MM.1S (cell line): ENCODE data around the gene NDEL1.

ENCODE experiments used
- DNase-seq: peaks from one replicate; pipeline ENCODE4 v3.0.0-alpha.2; 2015
- H2AFZ ChIP-seq: fragments of 300-600 bp; sonication (generic); 2 replicates; pipeline ENCODE4 v1.6.0; 2016; ENCODE audit warnings: antibody characterized with exemption, low read length
- H3F3A ChIP-seq: fragments of 300-600 bp; sonication (generic); 2 replicates; pipeline ENCODE4 v1.6.1; 2016; ENCODE audit warnings: mild to moderate bottlenecking, antibody characterized with exemption, low read length, moderate library complexity, mixed read lengths; ENCODE audit not compliant: insufficient read depth
- H3K27ac ChIP-seq: fragments of 300-600 bp; sonication (generic); 2 replicates; pipeline ENCODE4 v1.5.1; 2016; ENCODE audit warnings: mild to moderate bottlenecking, low read length
- H3K27me3 ChIP-seq: fragments of 300-600 bp; sonication (generic); replicated peaks from 2 replicates; pipeline ENCODE4 v1.6.0; 2016; ENCODE audit warnings: low read length; ENCODE audit not compliant: insufficient read depth
- H3K36me3 ChIP-seq: fragments of 300-600 bp; sonication (generic); replicated peaks from 2 replicates; pipeline ENCODE4 v1.6.1; 2016; ENCODE audit warnings: mild to moderate bottlenecking, low read length, mixed read lengths; ENCODE audit not compliant: insufficient read depth
- H3K4me1 ChIP-seq: fragments of 300-600 bp; sonication (generic); 2 replicates; pipeline ENCODE4 v1.6.1; 2016; ENCODE audit warnings: low read length, mixed read lengths
- H3K4me2 ChIP-seq: fragments of 300-600 bp; sonication (generic); 2 replicates; pipeline ENCODE4 v1.6.0; 2016; ENCODE audit warnings: low read depth, low read length
- H3K4me3 ChIP-seq: fragments of 300-600 bp; sonication (generic); 2 replicates; pipeline ENCODE4 v1.5.1; 2016; ENCODE audit warnings: low read length, mixed read lengths
- H3K79me2 ChIP-seq: fragments of 300-600 bp; sonication (generic); 2 replicates; pipeline ENCODE4 v1.6.1; 2016; ENCODE audit warnings: mixed run types, low read length, mixed read lengths
- H3K9ac ChIP-seq: fragments of 300-600 bp; sonication (generic); 2 replicates; pipeline ENCODE4 v1.6.1; 2016; ENCODE audit warnings: low read length, mixed read lengths
- H3K9me2 ChIP-seq: fragments of 300-600 bp; sonication (generic); replicated peaks from 2 replicates; pipeline ENCODE4 v1.6.1; 2016; ENCODE audit warnings: mild to moderate bottlenecking, low read length, mixed read lengths; ENCODE audit not compliant: insufficient read depth
- H3K9me3 ChIP-seq: fragments of 300-600 bp; sonication (generic); replicated peaks from 2 replicates; pipeline ENCODE4 v1.6.1; 2016; ENCODE audit warnings: mild to moderate bottlenecking, low read length, mixed read lengths; ENCODE audit not compliant: insufficient read depth
- H4K20me1 ChIP-seq: fragments of 300-600 bp; sonication (generic); 2 replicates; pipeline ENCODE4 v1.6.1; 2016; ENCODE audit warnings: mild to moderate bottlenecking, low read length, moderate library complexity, mixed read lengths; ENCODE audit not compliant: insufficient read depth
- EZH2 ChIP-seq: fragments of 300-600 bp; sonication (generic); optimal IDR thresholded peaks from 2 replicates; pipeline ENCODE3; 2017; ENCODE audit warnings: low read depth, mild to moderate bottlenecking, antibody characterized with exemption, low read length, mixed read lengths
- EZH2phosphoT487 ChIP-seq: fragments of 300-600 bp; sonication (generic); IDR thresholded peaks from 2 replicates; pipeline ENCODE4 v1.6.1; 2018; ENCODE audit warnings: antibody characterized with exemption, low read length
- TF ChIP-seq, protein P1 (sequence below): fragments of 300-600 bp; sonication (generic); IDR thresholded peaks from 2 replicates; pipeline ENCODE4 v1.5.1; 2016; ENCODE audit warnings: antibody characterized with exemption, low read length, mixed read lengths

Gene NDEL1

DNA sequence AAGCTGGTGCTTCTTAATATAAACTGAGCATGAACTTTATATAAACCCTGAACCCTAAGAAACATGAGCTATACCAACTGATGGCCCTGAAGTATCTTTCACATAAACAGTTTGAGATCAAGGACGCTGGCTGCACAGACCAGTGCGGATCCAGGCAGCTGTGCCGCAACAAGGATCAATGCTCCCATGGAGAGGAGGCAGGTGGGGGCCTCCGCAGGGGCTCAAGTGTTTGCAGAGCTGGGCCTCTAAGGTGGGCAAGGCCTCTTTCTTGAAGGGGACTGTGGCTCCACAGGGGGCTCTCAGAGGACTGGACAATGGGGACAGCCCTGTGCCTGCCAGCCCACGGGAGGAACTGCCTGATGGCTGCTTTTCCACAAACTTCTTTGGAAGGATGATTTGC lies 46.0 kb downstream of the NDEL1 start:
- Histone ChIP-seq H3K9me3 (no peaks in the 10 kb centered on the region), H2AFZ (no peak overlapping the region), H3F3A (no peaks in the 10 kb centered on the region), H3K79me2 (no peaks in the 10 kb centered on the region), H3K27ac (no peak overlapping the region), H3K27me3 (no peaks in the 10 kb centered on the region), H4K20me1 (no peaks in the 10 kb centered on the region), H3K9ac (no peak overlapping the region), H3K36me3 (peaks cover 8% of the 10 kb centered on the region), H3K4me2 (no peak overlapping the region), H3K4me1 (no peaks in the 10 kb centered on the region), H3K4me3 (no peak overlapping the region), H3K9me2 (no peaks in the 10 kb centered on the region)
- no peak for TF ChIP-seq EZH2phosphoT487
- TF ChIP-seq, protein P1, sequence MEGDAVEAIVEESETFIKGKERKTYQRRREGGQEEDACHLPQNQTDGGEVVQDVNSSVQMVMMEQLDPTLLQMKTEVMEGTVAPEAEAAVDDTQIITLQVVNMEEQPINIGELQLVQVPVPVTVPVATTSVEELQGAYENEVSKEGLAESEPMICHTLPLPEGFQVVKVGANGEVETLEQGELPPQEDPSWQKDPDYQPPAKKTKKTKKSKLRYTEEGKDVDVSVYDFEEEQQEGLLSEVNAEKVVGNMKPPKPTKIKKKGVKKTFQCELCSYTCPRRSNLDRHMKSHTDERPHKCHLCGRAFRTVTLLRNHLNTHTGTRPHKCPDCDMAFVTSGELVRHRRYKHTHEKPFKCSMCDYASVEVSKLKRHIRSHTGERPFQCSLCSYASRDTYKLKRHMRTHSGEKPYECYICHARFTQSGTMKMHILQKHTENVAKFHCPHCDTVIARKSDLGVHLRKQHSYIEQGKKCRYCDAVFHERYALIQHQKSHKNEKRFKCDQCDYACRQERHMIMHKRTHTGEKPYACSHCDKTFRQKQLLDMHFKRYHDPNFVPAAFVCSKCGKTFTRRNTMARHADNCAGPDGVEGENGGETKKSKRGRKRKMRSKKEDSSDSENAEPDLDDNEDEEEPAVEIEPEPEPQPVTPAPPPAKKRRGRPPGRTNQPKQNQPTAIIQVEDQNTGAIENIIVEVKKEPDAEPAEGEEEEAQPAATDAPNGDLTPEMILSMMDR: no peak
- TF ChIP-seq EZH2: no peak
- no peak for DNase-seq

DNA sequence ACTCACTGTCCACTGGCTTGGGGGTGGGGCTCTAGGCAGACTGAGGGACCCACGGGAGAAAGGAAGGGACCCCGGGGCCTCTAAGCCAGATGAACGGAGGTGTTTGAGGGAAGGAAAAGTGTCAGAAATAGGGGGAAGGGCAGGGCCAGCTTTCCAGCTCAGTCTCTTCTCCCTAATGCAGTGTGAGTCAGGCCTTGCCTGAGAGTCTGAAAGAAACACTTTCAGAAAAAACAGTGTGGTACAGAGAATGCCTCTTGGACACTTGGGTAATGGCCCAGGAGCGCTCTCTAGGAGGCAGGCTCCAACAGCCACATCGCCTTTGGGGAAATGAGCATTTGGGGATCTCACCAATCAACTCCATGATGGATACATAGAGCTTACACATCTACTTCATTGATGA lies 46.9 kb downstream of the NDEL1 start:
- Histone ChIP-seq H3K4me3 (no peak overlapping the region), H3K4me2 (no peak overlapping the region), H3K9ac (no peak overlapping the region), H3K9me2 (no peaks in the 10 kb centered on the region), H3K9me3 (no peaks in the 10 kb centered on the region), H3F3A (no peaks in the 10 kb centered on the region), H3K36me3 (peaks cover 8% of the 10 kb centered on the region), H3K79me2 (no peaks in the 10 kb centered on the region), H3K27me3 (no peaks in the 10 kb centered on the region), H4K20me1 (no peaks in the 10 kb centered on the region), H2AFZ (no peak overlapping the region), H3K4me1 (no peaks in the 10 kb centered on the region), H3K27ac (no peak overlapping the region)
- TF ChIP-seq EZH2phosphoT487 (no peak), EZH2 (no peak)
- TF ChIP-seq, protein P1: no peak
- DNase-seq: no peak

DNA sequence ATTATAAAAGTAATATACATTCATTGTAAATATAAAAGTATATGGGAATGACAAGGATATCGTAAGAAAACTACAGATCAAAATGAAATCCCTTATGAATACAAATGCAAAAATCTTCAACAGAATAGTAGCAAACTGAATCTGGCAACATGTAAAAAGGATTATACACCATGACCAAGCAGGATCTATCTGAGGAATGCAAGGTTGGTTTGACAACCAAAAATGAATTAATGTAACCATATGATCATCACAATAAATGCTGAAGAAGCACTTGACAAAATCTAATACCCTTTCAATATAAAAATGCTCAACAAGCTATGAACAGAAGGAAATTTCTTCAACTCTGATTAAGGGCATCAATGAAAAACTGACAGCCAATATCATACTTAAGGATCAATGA lies 48.8 kb downstream of the NDEL1 start:
- no peak overlapping the region for H3K9ac ChIP-seq
- no peak overlapping the region for H3K27ac ChIP-seq
- peaks cover 4% of the 10 kb centered on the region for H3K36me3 ChIP-seq
- H3K4me2 ChIP-seq: no peak overlapping the region
- H3K4me3 ChIP-seq: no peak overlapping the region
- H3K4me1 ChIP-seq: no peaks in the 10 kb centered on the region
- no peak for DNase-seq
- H3K27me3 ChIP-seq: no peaks in the 10 kb centered on the region
- H3F3A ChIP-seq: no peaks in the 10 kb centered on the region
- no peak overlapping the region for H2AFZ ChIP-seq
- no peaks in the 10 kb centered on the region for H4K20me1 ChIP-seq
- TF ChIP-seq, protein P1: no peak
- no peak for TF ChIP-seq EZH2phosphoT487
- TF ChIP-seq EZH2: no peak
- H3K9me3 ChIP-seq: no peaks in the 10 kb centered on the region
- H3K9me2 ChIP-seq: no peaks in the 10 kb centered on the region
- H3K79me2 ChIP-seq: no peaks in the 10 kb centered on the region

DNA sequence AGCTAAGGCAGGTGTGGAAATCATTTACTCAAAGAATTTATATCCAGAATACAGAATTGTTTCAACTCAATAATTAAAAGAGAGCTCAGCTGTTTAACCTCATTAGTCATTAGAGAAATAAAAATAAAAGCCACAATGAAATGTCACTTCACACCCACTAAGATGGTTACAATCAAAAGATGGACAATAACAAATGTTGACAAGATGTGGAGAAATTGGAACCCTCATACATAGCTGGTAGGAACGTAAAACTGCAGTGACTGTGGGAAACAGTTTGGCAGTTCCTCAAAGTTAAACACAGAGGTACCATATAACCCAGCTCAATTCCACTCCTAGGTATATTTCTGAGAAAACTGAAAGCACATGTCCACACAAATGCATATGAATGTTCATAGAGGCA lies 49.8 kb downstream of the NDEL1 start:
- H3K4me2 ChIP-seq: no peak overlapping the region
- no peaks in the 10 kb centered on the region for H3F3A ChIP-seq
- H3K4me1 ChIP-seq: no peaks in the 10 kb centered on the region
- H3K79me2 ChIP-seq: no peaks in the 10 kb centered on the region
- H3K36me3 ChIP-seq: peaks cover 4% of the 10 kb centered on the region
- TF ChIP-seq, protein P1: no peak
- no peak for TF ChIP-seq EZH2
- no peak for TF ChIP-seq EZH2phosphoT487
- H2AFZ ChIP-seq: no peak overlapping the region
- no peaks in the 10 kb centered on the region for H4K20me1 ChIP-seq
- DNase-seq: no peak
- no peaks in the 10 kb centered on the region for H3K27me3 ChIP-seq
- H3K27ac ChIP-seq: no peak overlapping the region
- no peak overlapping the region for H3K4me3 ChIP-seq
- H3K9ac ChIP-seq: no peak overlapping the region
- no peaks in the 10 kb centered on the region for H3K9me3 ChIP-seq
- H3K9me2 ChIP-seq: no peaks in the 10 kb centered on the region
